OCI-LY3 (cell line): ENCODE measurements around the gene INPP5E.

Experiments used
- H2AFZ ChIP-seq: fragments of 200-600, 300-600 bp; shearing (Covaris generic); 2 replicates; pipeline ENCODE4 v1.6.0; 2014; ENCODE audit warnings: antibody characterized with exemption, low read depth, low read length
- H3K27ac ChIP-seq: fragments of 200-600, 300-600 bp; sonication (generic); 2 replicates; pipeline ENCODE4 v1.5.1; 2014; ENCODE audit warnings: mild to moderate bottlenecking, low read length, moderate library complexity, mixed read lengths
- H3K27me3 ChIP-seq: fragments of 200-600, 300-600 bp; sonication (generic); 2 replicates; pipeline ENCODE4 v1.6.1; 2014; ENCODE audit warnings: low read depth, low read length, mixed read lengths
- H3K36me3 ChIP-seq: fragments of 200-600, 300-600 bp; sonication (generic); replicated peaks from 2 replicates; pipeline ENCODE3; 2014; ENCODE audit warnings: low read depth, low read length, mixed read lengths
- H3K4me1 ChIP-seq: fragments of 300-600, 200-600 bp; sonication (generic); 2 replicates; pipeline ENCODE4 v1.6.1; 2014; ENCODE audit warnings: low read length, mixed read lengths
- H3K4me2 ChIP-seq: fragments of 200-600, 300-600 bp; sonication (generic); 2 replicates; pipeline ENCODE4 v1.6.1; 2014; ENCODE audit warnings: low read length, mixed read lengths
- H3K4me3 ChIP-seq: fragments of 300-600, 200-600 bp; sonication (generic); 2 replicates; pipeline ENCODE4 v1.5.1; 2014; ENCODE audit warnings: antibody characterized with exemption, mild to moderate bottlenecking, low read length, moderate library complexity
- H3K79me2 ChIP-seq: fragments of 300-600, 200-600 bp; shearing (Covaris generic); 2 replicates; pipeline ENCODE4 v1.6.1; 2014; ENCODE audit warnings: mild to moderate bottlenecking, low read length, mixed read lengths
- H3K9ac ChIP-seq: fragments of 300-600, 200-600 bp; shearing (Covaris generic); 2 replicates; pipeline ENCODE4 v1.6.0; 2014; ENCODE audit warnings: mild to moderate bottlenecking, low read length, moderate library complexity
- H3K9me3 ChIP-seq: fragments of 200-600, 300-600 bp; shearing (Covaris generic); 2 replicates; pipeline ENCODE4 v1.6.1; 2014; ENCODE audit warnings: low read length, mixed read lengths; ENCODE audit not compliant: insufficient read depth
- H4K20me1 ChIP-seq: fragments of 200-600, 300-600 bp; sonication (generic); 2 replicates; pipeline ENCODE4 v1.6.1; 2016; ENCODE audit warnings: low read length, mixed read lengths; ENCODE audit not compliant: insufficient read depth
- CTCF ChIP-seq: fragments of 200-600, 300-600 bp; sonication (generic); IDR thresholded peaks from 2 replicates; pipeline ENCODE4 v1.5.1; 2014; ENCODE audit warnings: antibody characterized with exemption, low read length, low read depth
- EZH2phosphoT487 ChIP-seq: fragments of 200-600 bp; shearing (Covaris generic); IDR thresholded peaks from 2 replicates; pipeline ENCODE4 v1.6.1; 2018; ENCODE audit warnings: antibody characterized with exemption, mixed run types, low read depth

The INPP5E gene

GRCh38 chr9:136392538-136393449, 46.9 kb downstream of the INPP5E start:
- H3K4me3 ChIP-seq: no peak overlapping the region
- no peak overlapping the region for H3K27ac ChIP-seq
- H3K4me1 ChIP-seq: no peaks in the 10 kb centered on the region
- H3K4me2 ChIP-seq: no peak overlapping the region
- no peaks in the 10 kb centered on the region for H4K20me1 ChIP-seq
- no peak overlapping the region for H3K9ac ChIP-seq
- peaks cover 73% of the 10 kb centered on the region for H3K36me3 ChIP-seq
- H2AFZ ChIP-seq: no peak overlapping the region
- peaks cover 32% of the 10 kb centered on the region for H3K79me2 ChIP-seq
- TF ChIP-seq CTCF (no peak), EZH2phosphoT487 (no peak)
- H3K9me3 ChIP-seq: no peaks in the 10 kb centered on the region
- no peaks in the 10 kb centered on the region for H3K27me3 ChIP-seq

- no peaks in the 10 kb centered on the region for H4K20me1 ChIP-seq
- H3K27me3 ChIP-seq: no peaks in the 10 kb centered on the region
- no peaks in the 10 kb centered on the region for H3K9me3 ChIP-seq
- no peak overlapping the region for H3K4me2 ChIP-seq
- no peak overlapping the region for H3K27ac ChIP-seq
- no peaks in the 10 kb centered on the region for H3K4me1 ChIP-seq
- H3K79me2 ChIP-seq: peaks cover 25% of the 10 kb centered on the region
- H3K9ac ChIP-seq: no peak overlapping the region
- H3K36me3 ChIP-seq: peaks cover 77% of the 10 kb centered on the region
- H3K4me3 ChIP-seq: no peak overlapping the region
- TF ChIP-seq EZH2phosphoT487: no peak
- TF ChIP-seq CTCF: no peak
- H2AFZ ChIP-seq: no peak overlapping the region
Measured at GRCh38 chr9:136391737-136392537, 47.7 kb downstream of the INPP5E start.

- Histone ChIP-seq H3K4me2 (no peak overlapping the region), H3K27me3 (no peaks in the 10 kb centered on the region), H3K27ac (no peak overlapping the region), H3K4me1 (no peaks in the 10 kb centered on the region), H2AFZ (no peak overlapping the region), H3K9me3 (no peaks in the 10 kb centered on the region), H3K4me3 (no peak overlapping the region), H4K20me1 (no peaks in the 10 kb centered on the region), H3K79me2 (peaks cover 10% of the 10 kb centered on the region; the same call in 1 of the 2 replicates), H3K9ac (no peak overlapping the region), H3K36me3 (peaks cover 69% of the 10 kb centered on the region)
- no peak for TF ChIP-seq EZH2phosphoT487
Measured at GRCh38 chr9:136389396-136389795, 50.2 kb downstream of the INPP5E start.

GRCh38 chr9:136387217-136387616, 52.4 kb downstream of the INPP5E start:
- peaks cover 69% of the 10 kb centered on the region for H3K36me3 ChIP-seq
- H4K20me1 ChIP-seq: no peaks in the 10 kb centered on the region
- TF ChIP-seq CTCF: no peak
- no peak for TF ChIP-seq EZH2phosphoT487

More at GRCh38 chr9:136387217-136387616, 52.4 kb downstream of the INPP5E start:
- H3K4me3 ChIP-seq: no peak overlapping the region
- no peak overlapping the region for H3K9ac ChIP-seq
- H3K9me3 ChIP-seq: no peaks in the 10 kb centered on the region
- H3K27me3 ChIP-seq: no peaks in the 10 kb centered on the region
- H3K79me2 ChIP-seq: peaks cover 4% of the 10 kb centered on the region; the same call in 1 of the 2 replicates
- no peak overlapping the region for H2AFZ ChIP-seq
- H3K4me1 ChIP-seq: no peaks in the 10 kb centered on the region
- H3K27ac ChIP-seq: no peak overlapping the region
- H3K4me2 ChIP-seq: no peak overlapping the region
